ENCODE data around the gene FTCD. TPM values are rescaled to one million over a fixed set of nuclear protein-coding genes. Genes with fewer than 3 reads are reported as not detected.

FTCD gene
- total RNA-seq, 1 experiment from 2014 or later = not detected

DNA sequence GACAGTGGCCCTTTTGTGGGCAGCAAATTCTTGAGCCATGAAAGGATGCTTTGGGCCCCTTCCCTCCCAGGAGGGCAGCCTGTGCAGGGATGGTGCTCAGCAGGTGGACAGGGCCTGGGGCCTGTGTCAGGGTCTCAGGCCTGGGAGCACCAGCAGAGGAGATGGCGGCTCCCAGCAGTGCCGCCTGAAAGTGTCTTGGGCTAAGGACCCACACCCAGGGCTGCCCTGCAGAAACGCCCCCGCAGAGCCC lies 23.9 kb downstream of the FTCD start:
- Histone ChIP-seq H3K27ac (no peak overlapping the region), H3K4me3 (no peak overlapping the region), H3K36me3 (no peaks in the 10 kb centered on the region), H3K9me3 (replicated peaks) (no peaks in the 10 kb centered on the region), H3K4me1 (no peaks in the 10 kb centered on the region), H3K27me3 (no peaks in the 10 kb centered on the region)
- DNase-seq = no peak

DNA sequence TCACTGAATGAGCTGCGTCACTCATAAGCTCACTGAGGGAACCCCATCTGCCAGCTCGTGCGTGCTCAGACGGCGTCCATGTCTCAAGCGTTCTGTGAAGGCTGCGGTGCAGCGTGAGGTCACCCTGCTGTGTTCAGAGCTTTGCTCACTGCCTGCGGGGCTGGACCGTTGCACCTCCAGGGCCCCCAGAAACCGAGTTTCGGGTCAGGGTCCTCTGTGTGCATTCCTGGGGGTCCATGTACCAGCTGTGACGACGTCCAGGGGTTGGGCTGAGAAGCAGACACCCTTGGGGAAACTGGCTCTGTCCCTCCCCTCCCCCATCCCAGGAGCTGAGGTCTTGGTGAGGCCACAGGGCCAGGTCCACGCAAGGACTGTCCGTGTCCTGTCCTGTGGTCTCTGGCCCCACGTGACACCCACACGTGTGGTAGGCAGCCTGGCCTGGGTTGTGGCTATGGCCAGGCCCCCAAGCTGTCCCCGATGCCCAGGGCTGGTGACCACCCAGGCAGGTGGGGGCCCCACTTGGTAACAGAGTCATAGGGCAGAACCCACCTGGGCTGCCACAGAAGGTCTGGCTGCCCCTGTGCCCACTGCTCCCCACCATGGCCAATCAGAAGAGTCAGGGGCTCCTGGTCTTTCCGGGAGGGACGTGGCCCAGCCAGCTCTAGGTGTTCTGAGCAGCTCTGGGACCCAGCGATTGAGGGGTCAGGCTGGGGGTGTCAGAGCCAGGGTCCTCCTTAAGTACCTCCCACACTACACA lies 24.4 kb downstream of the FTCD start:
- H3K4me1 ChIP-seq = no peaks in the 10 kb centered on the region
- no peaks in the 10 kb centered on the region for H3K27me3 ChIP-seq
- no peak for DNase-seq
- H3K4me3 ChIP-seq = no peak overlapping the region
- H3K36me3 ChIP-seq = no peaks in the 10 kb centered on the region
- no peak overlapping the region for H3K27ac ChIP-seq
- no peaks in the 10 kb centered on the region for H3K9me3 ChIP-seq (replicated peaks)

DNA sequence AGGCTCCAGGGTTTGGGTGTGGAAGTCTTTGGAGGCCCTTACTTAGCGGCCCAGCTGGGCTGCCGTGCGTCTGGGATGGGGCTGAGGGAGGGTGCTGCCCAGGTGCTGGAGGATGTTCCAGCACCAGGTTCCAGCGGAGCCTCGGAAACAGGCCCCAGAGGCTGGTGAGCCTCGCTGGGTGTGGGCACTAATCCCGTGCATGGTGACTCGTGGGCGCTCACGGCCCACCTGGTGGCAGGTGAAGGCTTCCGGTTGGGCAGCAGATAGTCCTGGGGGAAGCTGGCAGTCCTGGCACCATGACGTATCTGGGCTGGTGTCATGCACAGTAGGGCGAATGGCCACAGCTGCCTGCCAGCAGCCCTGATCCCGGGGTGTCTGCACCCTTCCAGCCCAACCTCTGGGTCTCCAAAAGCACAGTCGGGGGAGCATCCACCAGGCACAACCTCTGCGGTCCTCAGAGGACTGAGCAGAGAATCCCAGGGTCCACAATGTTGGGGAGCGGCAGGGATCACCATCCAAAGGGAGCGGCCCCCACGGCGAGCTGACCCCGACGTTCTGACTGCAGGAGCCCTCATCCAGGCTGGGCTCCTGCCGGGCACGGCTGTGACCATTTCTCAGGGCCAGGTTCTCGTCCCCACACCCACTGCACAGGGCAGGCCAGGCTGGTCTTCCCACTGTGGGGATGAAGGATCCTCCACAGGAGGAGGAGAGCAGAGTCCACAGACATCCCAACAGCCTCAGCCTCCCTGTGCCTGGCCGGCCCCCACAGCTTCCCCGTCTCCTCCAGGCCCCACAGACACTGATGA lies 25.3 kb downstream of the FTCD start:
- Histone ChIP-seq H3K9me3 (replicated peaks) (no peaks in the 10 kb centered on the region), H3K4me3 (no peak overlapping the region), H3K27ac (no peak overlapping the region), H3K36me3 (no peaks in the 10 kb centered on the region), H3K27me3 (no peaks in the 10 kb centered on the region), H3K4me1 (no peaks in the 10 kb centered on the region)
- DNase-seq = no peak

DNA sequence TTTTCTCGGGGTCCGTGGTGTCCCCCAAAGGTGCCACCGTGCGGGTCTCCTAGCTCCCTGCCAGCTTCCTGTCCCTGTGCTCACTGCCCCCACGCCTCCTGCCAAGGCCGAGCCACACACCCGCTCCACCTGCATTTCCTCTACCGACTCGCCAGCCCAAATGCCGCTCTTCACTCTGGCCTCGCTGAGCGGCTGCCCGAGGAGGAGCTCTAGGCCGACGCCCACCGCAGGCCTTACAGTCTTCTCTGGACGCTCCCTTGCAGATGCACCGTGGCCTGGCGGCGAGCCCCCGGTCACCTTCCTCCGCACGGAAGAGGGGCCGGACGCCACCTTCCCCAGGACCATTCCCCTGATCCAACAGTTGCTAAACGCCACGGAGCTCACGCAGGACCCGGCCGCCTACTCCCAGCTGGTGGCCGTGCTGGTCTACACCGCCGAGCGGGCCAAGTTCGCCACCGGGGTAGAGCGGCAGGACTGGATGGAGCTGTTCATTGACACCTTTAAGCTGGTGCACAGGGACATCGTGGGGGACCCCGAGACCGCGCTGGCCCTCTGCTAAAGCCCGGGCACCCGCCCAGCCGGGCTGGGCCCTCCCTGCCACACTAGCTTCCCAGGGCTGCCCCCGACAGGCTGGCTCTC lies 26.3 kb downstream of the FTCD start:
- Histone ChIP-seq H3K36me3 (no peaks in the 10 kb centered on the region), H3K9me3 (replicated peaks) (no peaks in the 10 kb centered on the region)
- no peak for DNase-seq

DNA sequence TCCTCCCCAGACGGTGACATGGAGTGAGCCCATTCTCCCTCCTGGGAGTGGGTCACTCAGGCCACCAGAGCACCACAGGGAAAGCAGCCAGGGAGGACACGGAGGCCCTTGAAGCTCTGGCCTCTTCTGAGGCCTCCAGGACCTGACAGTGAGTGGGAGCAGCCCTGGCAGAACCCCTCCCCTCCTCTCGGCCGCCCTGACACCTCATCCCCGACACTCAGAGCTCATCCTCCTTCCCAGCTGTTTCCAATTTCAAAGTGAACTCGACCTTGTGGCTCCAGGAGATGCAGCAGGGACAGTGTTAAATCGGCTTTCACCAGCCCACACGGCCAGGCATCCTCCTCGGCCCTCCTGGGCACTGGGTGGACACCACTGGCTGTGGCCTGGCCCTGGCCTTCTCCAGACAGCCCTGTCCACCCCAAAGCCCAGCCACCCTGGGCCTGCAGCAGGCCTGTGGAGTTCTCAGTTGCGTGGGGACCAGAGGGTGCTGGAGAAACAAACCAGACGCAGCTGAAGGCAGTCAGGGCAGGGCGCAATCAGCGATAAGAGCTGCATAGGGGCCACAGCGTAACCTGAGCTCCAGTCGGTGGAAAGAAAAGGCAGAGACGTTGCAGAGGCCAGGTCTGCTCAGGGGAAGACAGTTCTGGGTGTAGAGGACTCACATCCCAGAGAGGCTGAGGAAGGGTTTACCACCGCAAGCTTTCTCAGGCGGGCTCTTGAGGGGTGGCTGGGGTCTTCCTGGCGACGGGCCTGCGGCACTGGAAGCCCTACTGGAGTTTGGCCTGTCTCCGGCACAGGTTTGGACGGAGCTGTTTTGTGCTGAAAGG lies 27.1 kb downstream of the FTCD start:
- H3K4me3 ChIP-seq = no peak overlapping the region
- no peak for DNase-seq
- H3K9me3 ChIP-seq (replicated peaks) = no peaks in the 10 kb centered on the region
- no peaks in the 10 kb centered on the region for H3K36me3 ChIP-seq
- H3K27me3 ChIP-seq = no peaks in the 10 kb centered on the region
- no peaks in the 10 kb centered on the region for H3K4me1 ChIP-seq
- no peak overlapping the region for H3K27ac ChIP-seq

More for the DNA sequence above, 26.3 kb downstream of the FTCD start:
- Histone ChIP-seq H3K4me1 (no peaks in the 10 kb centered on the region), H3K27ac (no peak overlapping the region), H3K27me3 (no peaks in the 10 kb centered on the region), H3K4me3 (no peak overlapping the region)

DNA sequence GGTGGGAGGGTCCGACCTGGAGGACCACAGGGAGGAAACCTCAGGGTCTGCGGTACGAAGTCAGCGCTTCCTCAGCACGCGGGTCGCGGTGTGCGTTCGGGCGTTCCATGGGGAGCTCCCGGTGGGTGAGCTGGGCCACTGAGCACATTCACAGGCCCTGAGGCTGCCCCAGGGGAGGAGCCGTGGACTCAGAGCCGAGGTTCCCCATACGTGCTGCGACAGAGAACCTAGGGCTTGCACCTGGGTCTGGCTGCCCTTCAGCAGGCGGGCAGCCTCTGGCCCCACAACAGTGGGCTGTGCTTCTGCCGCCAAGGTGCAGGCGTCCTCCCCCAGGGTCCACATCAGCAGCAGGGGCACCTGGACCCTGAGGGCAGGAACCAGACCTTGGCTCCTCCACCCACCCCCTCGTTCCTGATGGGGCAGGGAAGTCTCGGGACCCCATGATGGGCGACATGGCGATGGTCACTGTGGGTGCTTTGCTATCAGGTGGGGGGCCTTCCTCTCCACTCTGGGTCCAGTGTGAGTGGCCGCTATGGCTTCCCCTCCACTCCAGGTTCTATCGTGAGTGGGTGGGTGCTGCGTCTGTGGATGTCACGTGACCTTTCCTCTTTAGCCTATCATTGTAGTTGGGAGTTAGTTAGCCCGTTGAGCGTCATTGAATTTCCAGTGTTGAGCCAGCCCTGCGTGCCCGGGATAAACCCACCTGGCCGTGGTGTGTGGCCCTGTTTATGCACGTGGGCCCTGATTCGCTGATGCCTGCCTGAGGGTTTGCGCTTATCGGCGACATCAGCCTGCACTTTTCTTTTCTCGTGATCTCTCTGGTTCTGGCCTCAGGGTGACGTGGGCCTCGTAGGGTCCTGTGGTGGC lies 27.9 kb downstream of the FTCD start:
- no peak overlapping the region for H3K4me3 ChIP-seq
- no peaks in the 10 kb centered on the region for H3K9me3 ChIP-seq (replicated peaks)
- no peaks in the 10 kb centered on the region for H3K36me3 ChIP-seq
- H3K4me1 ChIP-seq = no peaks in the 10 kb centered on the region
- no peaks in the 10 kb centered on the region for H3K27me3 ChIP-seq
- DNase-seq = no peak
- H3K27ac ChIP-seq = no peak overlapping the region

- Histone ChIP-seq H3K27ac (no peak overlapping the region), H3K36me3 (no peaks in the 10 kb centered on the region), H3K4me1 (no peaks in the 10 kb centered on the region), H3K9me3 (replicated peaks) (no peaks in the 10 kb centered on the region), H3K27me3 (no peaks in the 10 kb centered on the region), H3K4me3 (no peak overlapping the region)
- peak in 1 of 2 experiments; percentile 1 for DNase-seq
Measured at GRCh38 chr21:46126309-46127238, 28.8 kb downstream of the FTCD start.

GRCh38 chr21:46125846-46126301 lies 29.5 kb downstream of the FTCD start:
- DNase-seq = peak in 1 of 2 experiments; percentile 0
- H3K27ac ChIP-seq = no peak overlapping the region
- H3K36me3 ChIP-seq = no peaks in the 10 kb centered on the region
- no peak overlapping the region for H3K4me3 ChIP-seq
- no peaks in the 10 kb centered on the region for H3K27me3 ChIP-seq
- no peaks in the 10 kb centered on the region for H3K9me3 ChIP-seq (replicated peaks)
- no peaks in the 10 kb centered on the region for H3K4me1 ChIP-seq

GRCh38 chr21:46124926-46125845 lies 30.2 kb downstream of the FTCD start:
- H3K4me3 ChIP-seq = no peak overlapping the region
- H3K9me3 ChIP-seq (replicated peaks) = no peaks in the 10 kb centered on the region
- H3K36me3 ChIP-seq = no peaks in the 10 kb centered on the region
- no peaks in the 10 kb centered on the region for H3K4me1 ChIP-seq
- peak in 1 of 2 experiments; percentile 1 for DNase-seq
- H3K27ac ChIP-seq = no peak overlapping the region
- no peaks in the 10 kb centered on the region for H3K27me3 ChIP-seq

DNA sequence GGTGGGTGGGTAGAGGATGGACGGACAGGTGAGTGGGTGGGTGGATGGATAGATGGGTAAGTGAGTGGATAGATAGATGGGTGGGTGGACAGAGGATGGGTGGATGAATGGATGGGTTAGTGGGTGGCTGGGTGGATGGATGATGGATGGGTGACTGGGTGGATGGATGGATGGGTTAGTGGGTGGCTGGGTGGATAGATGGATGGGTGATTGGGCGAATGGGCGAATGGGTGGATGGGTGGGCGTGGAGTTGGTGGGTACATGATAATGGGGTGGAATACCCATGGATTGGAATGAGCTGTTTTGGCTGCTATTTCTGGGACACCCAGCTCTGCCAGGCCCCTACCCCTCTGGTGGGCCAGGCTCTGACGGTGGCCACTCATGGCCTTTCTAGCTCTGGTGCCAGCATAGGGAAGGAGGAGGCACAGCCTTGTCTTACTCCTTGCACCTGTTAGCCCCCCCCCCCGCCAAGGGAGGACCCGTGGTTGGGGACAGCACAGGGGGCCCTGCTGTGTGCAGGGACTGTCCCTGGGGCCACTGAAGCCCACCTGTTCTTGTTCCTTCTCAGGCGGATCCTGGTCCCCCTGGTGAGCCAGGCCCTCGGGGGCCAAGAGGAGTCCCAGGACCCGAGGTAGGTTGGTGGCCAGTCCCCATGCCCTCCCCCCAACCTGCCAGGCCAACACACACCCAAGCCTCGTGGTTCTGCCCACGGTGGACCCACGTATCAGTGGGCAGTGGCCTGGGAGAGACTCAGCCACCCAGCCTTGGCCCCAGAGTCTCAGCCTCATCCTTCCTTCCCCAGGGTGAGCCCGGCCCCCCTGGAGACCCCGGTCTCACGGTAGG lies 31.1 kb downstream of the FTCD start:
- Histone ChIP-seq H3K36me3 (no peaks in the 10 kb centered on the region), H3K4me3 (no peak overlapping the region), H3K4me1 (no peaks in the 10 kb centered on the region), H3K27me3 (no peaks in the 10 kb centered on the region), H3K9me3 (replicated peaks) (no peaks in the 10 kb centered on the region), H3K27ac (no peak overlapping the region)
- DNase-seq = peak in 1 of 2 experiments; percentile 0

DNA sequence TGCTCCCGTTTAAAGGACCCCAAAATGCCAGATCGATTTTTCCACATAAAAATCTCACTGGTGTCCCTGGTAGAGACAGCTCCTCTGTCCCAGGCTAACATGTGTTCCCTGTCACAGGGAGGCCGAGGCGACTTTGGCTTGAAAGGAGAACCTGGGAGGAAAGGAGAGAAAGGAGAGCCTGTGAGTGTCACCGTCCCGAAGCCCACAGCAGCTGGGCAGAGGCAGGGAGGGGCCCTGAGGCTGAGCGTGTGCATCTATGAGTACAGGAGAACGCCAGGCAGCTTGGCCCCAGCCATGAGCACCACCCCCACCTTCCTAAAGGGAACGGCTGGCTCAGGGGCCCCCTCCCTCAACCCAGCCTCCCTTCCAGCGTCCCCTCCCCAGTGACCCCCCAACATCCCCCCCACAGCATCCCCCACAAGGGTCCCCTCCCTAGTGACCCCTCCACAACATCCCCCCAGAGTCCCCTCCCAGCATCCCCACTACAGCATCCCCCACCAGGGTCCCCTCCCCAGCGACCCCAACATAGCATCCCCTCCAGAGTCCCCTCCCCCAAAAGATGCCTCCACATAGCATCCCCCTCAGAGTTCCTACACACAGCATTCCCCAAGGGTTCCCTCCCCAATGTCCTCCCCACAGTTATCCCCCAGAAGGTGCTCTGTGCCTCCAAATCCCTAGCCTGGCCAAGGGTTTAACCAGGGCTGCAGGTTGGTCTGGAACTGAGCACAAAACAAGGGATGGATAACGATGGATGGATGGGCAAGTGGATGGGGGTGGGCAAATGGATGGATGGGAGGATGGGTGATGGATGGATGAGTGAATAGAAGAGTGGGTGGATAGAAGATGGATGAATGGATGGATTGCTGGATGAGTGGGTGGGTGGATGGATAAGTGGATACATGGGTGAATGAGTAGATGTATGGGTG lies 32.4 kb downstream of the FTCD start:
- Histone ChIP-seq H3K4me1 (no peaks in the 10 kb centered on the region), H3K27me3 (no peaks in the 10 kb centered on the region), H3K9me3 (replicated peaks) (no peaks in the 10 kb centered on the region), H3K4me3 (no peak overlapping the region), H3K27ac (no peak overlapping the region), H3K36me3 (no peaks in the 10 kb centered on the region)
- peak in 1 of 2 experiments; percentile 2 for DNase-seq
